H1 (cell line): ENCODE data around the gene UGGT2. TPM values are rescaled to one million over a fixed set of nuclear protein-coding genes. Genes with fewer than 3 reads are reported as not detected.

ENCODE experiments used
- CTCF ChIA-PET: fragments of 300-600 bp; sonication (Branson Sonifier 250); formaldehyde crosslinking; loops from one replicate; lab custom pipeline; 2021; ENCODE audit not compliant: partially characterized antibody; lab: Charles Lee
- POLR2A ChIA-PET: fragments of 300-600 bp; sonication (Branson Sonifier 250); formaldehyde crosslinking; loops from one replicate; lab custom pipeline; 2021; ENCODE audit warnings: inconsistent platforms; ENCODE audit not compliant: partially characterized antibody; lab: Charles Lee
- DNase-seq, 2 experiments: peaks; one replicate each; pipeline versions ENCODE4 v3.0.0 to v3.0.0-alpha.2; 2010 to 2022; ENCODE audit warnings: low spot score in 2 of 2, low read depth in 1 of 2, mixed read lengths in 1 of 2
- FAIRE-seq: peaks from 2 replicates; lab custom pipeline; 2011; peaks lifted over from hg19 to GRCh38; lab: Jason Lieb, UNC
- H2AFZ ChIP-seq: 2 replicates; pipeline ENCODE4 v1.8.1; 2012; ENCODE audit warnings: low read length, inconsistent platforms
- H2AK5ac ChIP-seq: 2 replicates; pipeline ENCODE4 v1.6.1; 2013; ENCODE audit warnings: low read depth, low read length
- H2BK120ac ChIP-seq: replicated peaks from 2 replicates; pipeline ENCODE3; 2013; ENCODE audit warnings: low read depth, low read length, inconsistent platforms
- H2BK12ac ChIP-seq: 2 replicates; pipeline ENCODE4 v1.6.1; 2013; ENCODE audit warnings: low read depth, low read length
- H2BK15ac ChIP-seq: 2 replicates; pipeline ENCODE4 v1.6.1; 2013; ENCODE audit warnings: low read length
- H2BK20ac ChIP-seq: 2 replicates; pipeline ENCODE4 v1.6.1; 2013; ENCODE audit warnings: low read length
- H2BK5ac ChIP-seq: 2 replicates; pipeline ENCODE4 v1.6.1; 2013; ENCODE audit warnings: low read depth, low read length
- H3K14ac ChIP-seq: 2 replicates; pipeline ENCODE4 v1.6.1; 2013; ENCODE audit warnings: inconsistent platforms; ENCODE audit not compliant: insufficient read length
- H3K18ac ChIP-seq: 2 replicates; pipeline ENCODE4 v1.6.1; 2013; ENCODE audit warnings: low read length; ENCODE audit errors: extremely low read depth
- H3K23ac ChIP-seq: 2 replicates; pipeline ENCODE4 v1.6.1; 2013; ENCODE audit warnings: inconsistent platforms; ENCODE audit not compliant: insufficient read length
- H3K23me2 ChIP-seq: 2 replicates; pipeline ENCODE4 v1.6.1; 2013; ENCODE audit warnings: low read depth, low read length
- H3K27ac ChIP-seq: 2 replicates; pipeline ENCODE4 v1.6.1; 2011; ENCODE audit warnings: low read depth, low read length, inconsistent platforms
- H3K27me3 ChIP-seq, 4 experiments: replicated peaks in 1 of 4; 1 replicate in 1 of 4; 2 replicates in 3 of 4; pipeline versions ENCODE4 v1.6.1 to v1.8.1; 2011 to 2013; ENCODE audit warnings: low read length in 3 of 4, mild to moderate bottlenecking in 3 of 4, inconsistent platforms in 2 of 4, mixed read lengths in 2 of 4, moderate library complexity in 1 of 4; ENCODE audit not compliant: control insufficient read depth in 3 of 4, insufficient read depth in 3 of 4; ENCODE audit errors: extremely low read depth in 1 of 4
- H3K36me3 ChIP-seq, 4 experiments: 2 replicates each; pipeline versions ENCODE4 v1.6.1 to v1.8.1; 2011 to 2013; ENCODE audit warnings: mild to moderate bottlenecking in 4 of 4, low read length in 3 of 4, moderate library complexity in 2 of 4, control low read depth in 1 of 4, inconsistent platforms in 1 of 4; ENCODE audit not compliant: insufficient read depth in 4 of 4, control insufficient read depth in 2 of 4
- H3K4ac ChIP-seq: replicated peaks from 2 replicates; pipeline ENCODE3; 2013; ENCODE audit warnings: low read length, low read depth, mixed read lengths, inconsistent platforms; ENCODE audit not compliant: insufficient read length
- H3K4me1 ChIP-seq, 4 experiments: replicated peaks in 1 of 4; 1 replicate in 1 of 4; 2 replicates in 3 of 4; pipeline versions ENCODE4 v1.6.1 to v1.8.1; 2011 to 2013; ENCODE audit warnings: low read length in 3 of 4, inconsistent platforms in 2 of 4, mixed read lengths in 1 of 4; ENCODE audit not compliant: insufficient read depth in 4 of 4, control insufficient read depth in 3 of 4
- H3K4me2 ChIP-seq, 2 experiments: 2 replicates each; pipeline versions ENCODE4 v1.6.1 to v1.8.1; 2011 to 2013; ENCODE audit warnings: low read depth in 2 of 2, low read length in 2 of 2, control low read depth in 1 of 2, inconsistent platforms in 1 of 2, mild to moderate bottlenecking in 1 of 2; ENCODE audit not compliant: insufficient read depth in 1 of 2
- H3K4me3 ChIP-seq, 4 experiments: fragments of 200-600, 300-600 bp in 1 of 4; sonication (generic), shearing (Covaris generic), sonication (Bioruptor Twin) in 1 of 4; 2 replicates each; pipeline versions ENCODE4 v1.5.1 to v1.8.1; 2011 to 2016; ENCODE audit warnings: low read length in 4 of 4, low read depth in 3 of 4, control low read depth in 2 of 4, inconsistent platforms in 2 of 4, mild to moderate bottlenecking in 2 of 4, mixed read lengths in 1 of 4, moderate library complexity in 1 of 4; ENCODE audit not compliant: insufficient read depth in 2 of 4; ENCODE audit errors: extremely low read depth in 1 of 4
- H3K56ac ChIP-seq: replicated peaks from 2 replicates; pipeline ENCODE3; 2013; ENCODE audit warnings: low read depth, mild to moderate bottlenecking, mixed read lengths, low read length, inconsistent platforms; ENCODE audit not compliant: insufficient read length
- H3K79me1 ChIP-seq: 2 replicates; pipeline ENCODE4 v1.6.1; 2013; ENCODE audit warnings: low read depth, low read length, control low read depth
- H3K79me2 ChIP-seq, 2 experiments: 2 replicates each; pipeline versions ENCODE4 v1.6.1 to v1.8.1; 2012 to 2013; ENCODE audit warnings: low read length in 2 of 2, mild to moderate bottlenecking in 2 of 2, inconsistent platforms in 1 of 2; ENCODE audit not compliant: insufficient read depth in 2 of 2, control insufficient read depth in 1 of 2
- H3K9ac ChIP-seq, 4 experiments: replicated peaks in 1 of 4; 1 replicate in 1 of 4; 2 replicates in 3 of 4; pipeline versions ENCODE4 v1.6.1 to v1.8.1; 2011 to 2013; ENCODE audit warnings: low read depth in 3 of 4, low read length in 3 of 4, control low read depth in 2 of 4, mild to moderate bottlenecking in 2 of 4, moderate library complexity in 2 of 4, inconsistent platforms in 1 of 4; ENCODE audit errors: extremely low read depth in 1 of 4
- H3K9me3 ChIP-seq, 2 experiments: 2 replicates each; pipeline versions ENCODE4 v1.6.1 to v1.8.1; 2012 to 2013; ENCODE audit warnings: mild to moderate bottlenecking in 2 of 2, moderate library complexity in 2 of 2, control low read depth in 1 of 2, inconsistent platforms in 1 of 2, low read depth in 1 of 2, low read length in 1 of 2, mixed read lengths in 1 of 2; ENCODE audit not compliant: insufficient read depth in 2 of 2
- H4K20me1 ChIP-seq, 2 experiments: replicated peaks in 1 of 2; 2 replicates each; pipeline versions ENCODE3 to v1.8.1; 2011 to 2013; ENCODE audit warnings: inconsistent platforms in 2 of 2, low read length in 2 of 2, mild to moderate bottlenecking in 1 of 2; ENCODE audit not compliant: insufficient read depth in 2 of 2, control insufficient read depth in 1 of 2
- H4K5ac ChIP-seq: 2 replicates; pipeline ENCODE4 v1.6.1; 2013; ENCODE audit warnings: low read length, low read depth, mixed read lengths, inconsistent platforms; ENCODE audit not compliant: insufficient read length
- H4K8ac ChIP-seq: 2 replicates; pipeline ENCODE4 v1.8.0; 2013; ENCODE audit warnings: mild to moderate bottlenecking, moderate library complexity, low read length, inconsistent platforms; ENCODE audit not compliant: insufficient read depth; ENCODE audit errors: extremely low read depth
- H4K91ac ChIP-seq: replicated peaks from 2 replicates; pipeline ENCODE3; 2013; ENCODE audit warnings: low read length, mixed read lengths, inconsistent platforms; ENCODE audit not compliant: insufficient read length
- ASH2L ChIP-seq: fragments of 200-600, 300-600 bp; sonication (generic); IDR thresholded peaks from one replicate; pipeline ENCODE4 v1.7.1; 2017; ENCODE audit warnings: low read length
- ATF2 ChIP-seq: IDR thresholded peaks from 2 replicates; pipeline ENCODE4 v1.6.1; 2012; ENCODE audit warnings: low read length, inconsistent platforms
- CHD1 ChIP-seq: IDR thresholded peaks from 2 replicates; pipeline ENCODE4 v1.6.1; 2012; ENCODE audit warnings: low read depth, low read length, improper control_type of control experiment
- HDAC6 ChIP-seq: IDR thresholded peaks from one replicate; pipeline ENCODE4 v1.7.1; 2012; ENCODE audit warnings: low read depth, mild to moderate bottlenecking, inconsistent platforms, low read length, moderate library complexity
- KDM5A ChIP-seq: fragments of 200-600 bp; IDR thresholded peaks from 2 replicates; pipeline ENCODE4 v1.7.1; 2012; ENCODE audit warnings: mild to moderate bottlenecking, low read length, inconsistent platforms, mixed read lengths
- POLR2AphosphoS5 ChIP-seq: IDR thresholded peaks from 2 replicates; pipeline ENCODE4 v1.6.1; 2011; ENCODE audit warnings: low read depth, low read length
- RBBP5 ChIP-seq: IDR thresholded peaks from 2 replicates; pipeline ENCODE4 v1.7.1; 2012; ENCODE audit warnings: low read depth, mild to moderate bottlenecking, inconsistent platforms, low read length, moderate library complexity, borderline replicate concordance
- SUZ12 ChIP-seq: fragments of 200-600 bp; sonication (generic); IDR thresholded peaks from 2 replicates; pipeline ENCODE4 v1.6.1; 2012; ENCODE audit warnings: mild to moderate bottlenecking, inconsistent platforms, low read length, moderate library complexity, mixed read lengths
- TEAD4 ChIP-seq: IDR thresholded peaks from 2 replicates; pipeline ENCODE4 v1.6.1; 2012; ENCODE audit warnings: low read depth, low read length, inconsistent platforms, mixed read lengths
- WGBS, 2 experiments: shearing (Covaris generic) in 1 of 2; methylation state at CpG; one replicate each; pipeline versions ENCODE4 v1.1.6 to v1.1.7; 2013 to 2015; ENCODE audit warnings: low lambda C conversion rate in 2 of 2, mixed read lengths in 2 of 2, inconsistent platforms in 1 of 2, low coverage in 1 of 2, missing lambda C conversion rate in 1 of 2; ENCODE audit not compliant: insufficient replicate concordance in 2 of 2, insufficient coverage in 1 of 2, insufficient read length in 1 of 2; ENCODE audit errors: extremely low coverage in 1 of 2, missing lambda C conversion rate in 1 of 2; 5-methylcytosine and 5-hydroxymethylcytosine counted together
- polyA plus RNA-seq, 7 experiments: library from polyadenylated mRNA; depleted of rRNA in 3 of 7; stranded (reverse) in 5 of 7; unstranded in 2 of 7; fragments of >200 nt in 5 of 7; fragments of 200-250 nt in 2 of 7; gene quantifications; 1 replicate in 5 of 7; 2 replicates in 1 of 7; 4 replicates in 1 of 7; pipeline versions ENCODE4 v1.2.1 to v1.2.3, GENCODE V29; 2011 to 2013; ENCODE audit warnings: missing spikeins in 2 of 7, mixed read lengths in 2 of 7
- total RNA-seq: library from RNA; stranded (reverse); fragmentation: NEBNext Ultra II Directional; extraction: Animal tissue kit (Norgen Biotek cat#: 25700); gene quantifications from 2 replicates; pipeline ENCODE4 v1.2.1, GENCODE V29; 2021
- TF ChIP-seq, protein P1 (sequence below): IDR thresholded peaks from 2 replicates; pipeline ENCODE4 v1.6.1; 2011; ENCODE audit warnings: low read length, improper control_type of control experiment

Gene UGGT2
- total and polyA plus RNA-seq, 2 of the 8 experiments (the other 6 are each of a cell fraction or from before 2014, with no cell fraction given) = 5.9 to 25.1 TPM

- ChIA-PET CTCF (interaction anchor here (0.6 to 2.7 kb wide), 2 partner anchors 32 to 327 kb away, joined by 3 to 13 read pairs; no protein-coding TSS in a partner anchor), POLR2A (interaction anchor here (0.9 to 1.1 kb wide), 2 partner anchors 10 to 12 kb away, joined by 3 read pairs; no protein-coding TSS in a partner anchor)
Measured at GRCh38 chr13:95801825-95802224, 251.4 kb downstream of the UGGT2 start.

More at GRCh38 chr13:95801825-95802224, 251.4 kb downstream of the UGGT2 start:
- Histone ChIP-seq H3K79me2 (no peaks in the 10 kb centered on the region), H3K79me1 (no peaks in the 10 kb centered on the region), H3K23me2 (no peaks in the 10 kb centered on the region), H3K9me3 (peaks cover 0 to 3% of the 10 kb centered on the region in 2 experiments; a peak in 1 of 4 replicates), H2AFZ (no peak overlapping the region), H3K27ac (no peak overlapping the region), H2BK15ac (no peak overlapping the region), H3K4me1 (no peaks in the 10 kb centered on the region), H3K14ac (no peak overlapping the region), H2AK5ac (no peak overlapping the region), H3K36me3 (no peaks in the 10 kb centered on the region; a peak in 1 of 8 replicates), H2BK20ac (no peak overlapping the region), H2BK12ac (no peak overlapping the region), H4K5ac (no peak overlapping the region), H3K27me3 (no peaks in the 10 kb centered on the region), H3K4me3 (no peak overlapping the region), H3K56ac (no peak overlapping the region), H3K23ac (no peak overlapping the region), H3K4ac (no peak overlapping the region), H2BK5ac (no peak overlapping the region), H3K4me2 (no peak overlapping the region), H4K8ac (no peak overlapping the region), H4K20me1 (no peaks in the 10 kb centered on the region), H2BK120ac (no peak overlapping the region), H4K91ac (no peak overlapping the region), H3K18ac (no peak overlapping the region), H3K9ac (no peak overlapping the region)
- FAIRE-seq (no peak), DNase-seq (no peak)
- TF ChIP-seq HDAC6 (no peak), KDM5A (no peak), RBBP5 (no peak), CHD1 (no peak), ASH2L (no peak), ATF2 (no peak), POLR2AphosphoS5 (no peak), SUZ12 (no peak), TEAD4 (no peak)
- TF ChIP-seq, protein P1, sequence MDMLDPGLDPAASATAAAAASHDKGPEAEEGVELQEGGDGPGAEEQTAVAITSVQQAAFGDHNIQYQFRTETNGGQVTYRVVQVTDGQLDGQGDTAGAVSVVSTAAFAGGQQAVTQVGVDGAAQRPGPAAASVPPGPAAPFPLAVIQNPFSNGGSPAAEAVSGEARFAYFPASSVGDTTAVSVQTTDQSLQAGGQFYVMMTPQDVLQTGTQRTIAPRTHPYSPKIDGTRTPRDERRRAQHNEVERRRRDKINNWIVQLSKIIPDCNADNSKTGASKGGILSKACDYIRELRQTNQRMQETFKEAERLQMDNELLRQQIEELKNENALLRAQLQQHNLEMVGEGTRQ = no peak
- 93% methylated on average over 4 of the region's 4 CpGs; no CpG with 5 or more reads in 1 of the 2 experiments for WGBS, 2 experiments
